Panc1 (cell line): ENCODE data around the gene RNF8. TPM values are rescaled to one million over a fixed set of nuclear protein-coding genes. Genes with fewer than 3 reads are reported as not detected.

Experiments used
- ATAC-seq: fragments of 200-7000 bp; cut with Tn5 transposase; 2 replicates; pipeline ENCODE4 v1.9.1; 2020; ENCODE audit warnings: mild to moderate bottlenecking, moderate library complexity
- BruUV-seq: library from RNA; stranded (reverse); fragments of 400-500 nt; replicated peaks from 2 replicates; lab custom pipeline; 2021; lab: Mats Ljungman, UMichigan
- CTCF ChIA-PET: fragments of 300-600 bp; sonication (Branson Sonifier 250); formaldehyde crosslinking; loops from one replicate; lab custom pipeline; 2022; ENCODE audit warnings: antibody characterized with exemption; lab: Charles Lee
- POLR2A ChIA-PET: fragments of 300-600 bp; sonication (Branson Sonifier 250); formaldehyde crosslinking; loops from one replicate; lab custom pipeline; 2022; ENCODE audit warnings: antibody characterized with exemption; lab: Charles Lee
- DNase-seq: peaks from one replicate; pipeline ENCODE4 v3.0.0-alpha.2; 2010; ENCODE audit warnings: low read depth, low spot score
- H3K27ac ChIP-seq: 2 replicates; pipeline ENCODE4 v1.5.1; 2011; ENCODE audit warnings: mild to moderate bottlenecking, low read length, inconsistent platforms
- H3K27me3 ChIP-seq: fragments of 200-500 bp; sonication (Bioruptor generic); 2 replicates; pipeline ENCODE4 v1.6.0; 2014; ENCODE audit warnings: low read length, inconsistent platforms; ENCODE audit not compliant: control insufficient read depth, insufficient read depth
- H3K36me3 ChIP-seq: fragments of 200-500 bp; sonication (Bioruptor generic); 2 replicates; pipeline ENCODE4 v1.5.1; 2014; ENCODE audit warnings: inconsistent platforms, mild to moderate bottlenecking, low read length, moderate library complexity; ENCODE audit not compliant: control insufficient read depth, insufficient read depth
- H3K4me1 ChIP-seq: 2 replicates; pipeline ENCODE4 v1.5.1; 2011; ENCODE audit warnings: inconsistent platforms, mild to moderate bottlenecking, low read length, moderate library complexity; ENCODE audit not compliant: control insufficient read depth, insufficient read depth
- H3K4me3 ChIP-seq, 2 experiments: 2 replicates each; pipeline ENCODE4 v1.5.1; 2011 to 2012; ENCODE audit warnings: low read depth in 2 of 2, low read length in 2 of 2, mild to moderate bottlenecking in 2 of 2, inconsistent platforms in 1 of 2, moderate library complexity in 1 of 2
- H3K9me3 ChIP-seq: fragments of 200-500 bp; sonication (Bioruptor generic); 2 replicates; pipeline ENCODE4 v1.5.1; 2014; ENCODE audit warnings: low read depth, mild to moderate bottlenecking, inconsistent platforms, low read length, moderate library complexity; ENCODE audit not compliant: control insufficient read depth, insufficient read depth
- CTCF ChIP-seq: fragments of 450-650 bp; IDR thresholded peaks from 2 replicates; pipeline ENCODE4 v1.5.1; 2017; ENCODE audit warnings: mild to moderate bottlenecking
- POLR2AphosphoS5 ChIP-seq: IDR thresholded peaks from 2 replicates; pipeline ENCODE4 v1.6.1; 2012; ENCODE audit warnings: mild to moderate bottlenecking, low read depth, low read length, moderate library complexity
- REST ChIP-seq, 2 experiments: IDR thresholded peaks; 2 replicates each; pipeline ENCODE4 v1.6.1; 2011 to 2012; ENCODE audit warnings: low read depth in 2 of 2, control low read depth in 1 of 2, low read length in 1 of 2, mild to moderate bottlenecking in 1 of 2, moderate library complexity in 1 of 2; ENCODE audit not compliant: insufficient read depth in 1 of 2
- SIN3A ChIP-seq: IDR thresholded peaks from 2 replicates; pipeline ENCODE4 v1.6.1; 2012; ENCODE audit warnings: low read depth, mild to moderate bottlenecking, low read length, moderate library complexity, borderline replicate concordance; ENCODE audit not compliant: insufficient read depth
- TCF7L2 ChIP-seq: IDR thresholded peaks from 2 replicates; pipeline ENCODE4 v1.6.1; 2011; ENCODE audit warnings: mild to moderate bottlenecking, low read depth, low read length, inconsistent platforms
- in situ Hi-C: cut with HindIII; loops from 2 replicates; pipeline ENCODE4 v1.10.0; 2016; ENCODE audit warnings: low sequenced_read_pairs, low pct_unique_long_range_greater_than_20kb
- intact Hi-C: fragments of 100-400 bp; cut with micrococcal nuclease; formaldehyde crosslinking; loops from one replicate; pipeline ENCODE4 v1.10.0; 2022; ENCODE audit not compliant: unreplicated experiment
- total RNA-seq: library from RNA; stranded (reverse); gene quantifications from one replicate; pipeline ENCODE4 v1.2.1, GENCODE V29; 2021; ENCODE audit not compliant: unreplicated experiment

RNF8 gene
- total RNA-seq, 1 experiment from 2014 or later: 21.1 TPM

GRCh38 chr6:37382994-37383765 lies 29.4 kb downstream of the RNF8 start:
- BruUV-seq: no TSS peak
- in situ Hi-C loops: no loop called here
- ATAC-seq: no peak
- H3K27ac ChIP-seq: no peak overlapping the region
- ChIA-PET POLR2A (no interaction called here), CTCF (interaction anchor here (0.7 kb wide), 2 partner anchors 54 to 93 kb away, joined by 3 read pairs; no protein-coding TSS in a partner anchor)
- intact Hi-C loops: no loop called here
- H3K9me3 ChIP-seq: no peaks in the 10 kb centered on the region
- no peaks in the 10 kb centered on the region; the same call in 1 of the 2 replicates for H3K36me3 ChIP-seq
- H3K4me1 ChIP-seq: no peaks in the 10 kb centered on the region
- DNase-seq: no peak
- no peak overlapping the region for H3K4me3 ChIP-seq
- TF ChIP-seq REST (IDR thresholded peaks at IDR 0.05; ENCODE audit: insufficient read depth in 1 of 2, low read depth in 2 of 2, low read length in 1 of 2) (no peak), SIN3A (no peak), TCF7L2 (no peak), CTCF (no peak), POLR2AphosphoS5 (no peak)
- no peaks in the 10 kb centered on the region for H3K27me3 ChIP-seq

GRCh38 chr6:37388578-37388977 lies 34.8 kb downstream of the RNF8 start:
- no TSS peak for BruUV-seq
- H3K4me3 ChIP-seq: no peak overlapping the region
- H3K36me3 ChIP-seq: peaks cover 4% of the 10 kb centered on the region; the same call in 1 of the 2 replicates
- H3K9me3 ChIP-seq: no peaks in the 10 kb centered on the region
- H3K27ac ChIP-seq: no peak overlapping the region
- intact Hi-C loops (no loop called here), in situ Hi-C loops (no loop called here)
- H3K4me1 ChIP-seq: no peaks in the 10 kb centered on the region
- TF ChIP-seq SIN3A (no peak), TCF7L2 (no peak), CTCF (no peak), REST (IDR thresholded peaks at IDR 0.05; ENCODE audit: insufficient read depth in 1 of 2, low read depth in 2 of 2, low read length in 1 of 2) (no peak)
- ChIA-PET POLR2A (no interaction called here), CTCF (no interaction called here)
- ATAC-seq: no peak
- no peaks in the 10 kb centered on the region for H3K27me3 ChIP-seq
- DNase-seq: no peak
